ENCODE data around the gene CSNK2A3.

DNA sequence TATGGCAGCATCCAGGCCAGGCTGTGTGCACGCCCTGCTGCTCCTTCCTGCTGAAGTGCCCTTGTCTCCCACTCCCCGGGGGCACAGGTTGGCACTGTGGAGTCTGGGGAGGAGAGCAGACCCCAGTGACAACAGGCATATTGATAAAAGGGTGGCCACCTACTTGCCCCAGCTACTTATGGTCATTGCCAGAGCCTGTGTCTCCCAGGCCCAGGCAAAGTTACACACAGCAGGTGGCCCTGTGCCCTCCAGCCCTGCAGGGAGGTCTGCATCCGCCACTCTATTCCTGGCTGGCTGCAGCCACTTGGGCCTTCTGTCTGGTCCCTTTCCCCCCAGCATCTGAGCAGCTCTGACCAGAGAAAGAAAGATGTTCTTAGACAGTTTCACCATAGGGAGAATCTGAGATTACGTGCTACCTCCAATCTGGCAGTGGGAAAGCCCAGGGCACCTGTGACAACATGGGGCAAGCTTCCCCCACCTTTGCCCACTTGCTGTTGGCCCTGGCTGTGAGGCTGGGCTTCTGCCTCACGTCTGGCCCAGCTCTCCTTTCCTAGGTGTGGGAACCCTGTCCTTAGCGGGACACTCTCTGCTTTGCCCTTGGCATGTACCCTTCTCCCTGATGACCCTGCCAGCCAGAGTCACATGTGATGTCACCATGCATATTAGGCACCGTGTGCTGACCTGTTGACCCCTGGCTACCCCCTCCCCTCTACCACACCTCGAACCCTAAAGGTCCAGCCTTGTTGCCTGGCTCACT lies 25.3 kb upstream of the CSNK2A3 start:
- TF ChIP-seq, protein P1, sequence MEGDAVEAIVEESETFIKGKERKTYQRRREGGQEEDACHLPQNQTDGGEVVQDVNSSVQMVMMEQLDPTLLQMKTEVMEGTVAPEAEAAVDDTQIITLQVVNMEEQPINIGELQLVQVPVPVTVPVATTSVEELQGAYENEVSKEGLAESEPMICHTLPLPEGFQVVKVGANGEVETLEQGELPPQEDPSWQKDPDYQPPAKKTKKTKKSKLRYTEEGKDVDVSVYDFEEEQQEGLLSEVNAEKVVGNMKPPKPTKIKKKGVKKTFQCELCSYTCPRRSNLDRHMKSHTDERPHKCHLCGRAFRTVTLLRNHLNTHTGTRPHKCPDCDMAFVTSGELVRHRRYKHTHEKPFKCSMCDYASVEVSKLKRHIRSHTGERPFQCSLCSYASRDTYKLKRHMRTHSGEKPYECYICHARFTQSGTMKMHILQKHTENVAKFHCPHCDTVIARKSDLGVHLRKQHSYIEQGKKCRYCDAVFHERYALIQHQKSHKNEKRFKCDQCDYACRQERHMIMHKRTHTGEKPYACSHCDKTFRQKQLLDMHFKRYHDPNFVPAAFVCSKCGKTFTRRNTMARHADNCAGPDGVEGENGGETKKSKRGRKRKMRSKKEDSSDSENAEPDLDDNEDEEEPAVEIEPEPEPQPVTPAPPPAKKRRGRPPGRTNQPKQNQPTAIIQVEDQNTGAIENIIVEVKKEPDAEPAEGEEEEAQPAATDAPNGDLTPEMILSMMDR (IDR thresholded peaks at IDR 0.05 in 8 of 11, conservative IDR thresholded peaks at IDR 0.05 in 3 of 11), result no peak
- TF ChIP-seq POLR2A (IDR thresholded peaks at IDR 0.05), result no peak
- no peak for TF ChIP-seq POLR2AphosphoS5 (IDR thresholded peaks at IDR 0.05)

All from spleen (tissue), 7 donors.